ENCODE measurements around the gene EFCAB7. TPM values are rescaled to one million over a fixed set of nuclear protein-coding genes. Genes with fewer than 3 reads are reported as not detected.

The EFCAB7 gene
- total and polyA plus RNA-seq, 2 of the 8 experiments (the other 6 are each of a cell fraction or from before 2014, with no cell fraction given): 1.1 to 3.1 TPM

- TF ChIP-seq CHD7 (IDR thresholded peaks at IDR 0.05; ENCODE audit: insufficient replicate concordance, low read length): no peak
- no peak for TF ChIP-seq CTBP2 (IDR thresholded peaks at IDR 0.05; ENCODE audit: borderline replicate concordance, insufficient read depth, insufficient read length, low read length)
- no peak for TF ChIP-seq RXRA (IDR thresholded peaks at IDR 0.05; ENCODE audit: insufficient read depth, low read depth, low read length)
- no peak for TF ChIP-seq CHD1 (IDR thresholded peaks at IDR 0.05; ENCODE audit: low read depth, low read length)
These were observed 89.2 kb downstream of the EFCAB7 start (continued) for GRCh38 chr1:63612564-63612963.

Measured in H1 (cell line).